PC-9 (cell line): ENCODE measurements around the gene SDSL. TPM values are rescaled to one million over a fixed set of nuclear protein-coding genes. Genes with fewer than 3 reads are reported as not detected.

Experiments used
- BruUV-seq: library from RNA; stranded (reverse); fragments of 400-500 nt; replicated peaks from 2 replicates; lab custom pipeline; 2021; lab: Mats Ljungman, UMichigan
- CTCF ChIA-PET: fragments of 300-600 bp; sonication (Branson Sonifier 250); formaldehyde crosslinking; loops from one replicate; lab custom pipeline; 2022; ENCODE audit warnings: antibody characterized with exemption; lab: Charles Lee
- POLR2A ChIA-PET: fragments of 300-600 bp; sonication (Branson Sonifier 250); formaldehyde crosslinking; loops from one replicate; lab custom pipeline; 2022; ENCODE audit warnings: antibody characterized with exemption; ENCODE audit not compliant: unreplicated experiment; lab: Charles Lee
- DNase-seq, 2 experiments: peaks; one replicate each; pipeline versions ENCODE4 v3.0.0 to v3.0.0-alpha.2; 2015 to 2022; ENCODE audit warnings: mixed read lengths in 1 of 2
- H2AFZ ChIP-seq: fragments of 200-600 bp; sonication (generic); 2 replicates; pipeline ENCODE4 v1.8.1; 2017; ENCODE audit warnings: antibody characterized with exemption
- H3F3A ChIP-seq: fragments of 200-600 bp; sonication (generic); 2 replicates; pipeline ENCODE4 v1.8.1; 2017; ENCODE audit warnings: antibody characterized with exemption, mild to moderate bottlenecking, low read depth; ENCODE audit not compliant: insufficient read depth
- H3K27ac ChIP-seq: fragments of 200-600 bp; sonication (generic); 2 replicates; pipeline ENCODE4 v1.6.1; 2016; ENCODE audit warnings: mixed run types
- H3K27me3 ChIP-seq: fragments of 200-600 bp; sonication (generic); 2 replicates; pipeline ENCODE4 v1.6.1; 2016; ENCODE audit warnings: low read depth, mixed run types; ENCODE audit not compliant: insufficient read depth
- H3K36me3 ChIP-seq: fragments of 200-600 bp; sonication (generic); 2 replicates; pipeline ENCODE4 v1.6.1; 2016; ENCODE audit warnings: low read depth, mixed run types
- H3K4me1 ChIP-seq: fragments of 200-600 bp; sonication (generic); replicated peaks from 2 replicates; pipeline ENCODE4 v1.6.1; 2016; ENCODE audit warnings: mixed run types; ENCODE audit not compliant: insufficient read depth
- H3K4me2 ChIP-seq: fragments of 200-600 bp; sonication (generic); 2 replicates; pipeline ENCODE4 v1.6.1; 2017; ENCODE audit warnings: mixed run types
- H3K4me3 ChIP-seq: fragments of 200-600 bp; sonication (generic); 2 replicates; pipeline ENCODE4 v1.6.1; 2016; ENCODE audit warnings: mixed run types
- H3K79me2 ChIP-seq: fragments of 200-600 bp; sonication (generic); 2 replicates; pipeline ENCODE4 v1.6.1; 2017; ENCODE audit warnings: low read depth, mixed run types
- H3K9me2 ChIP-seq: fragments of 200-600 bp; sonication (generic); 2 replicates; pipeline ENCODE4 v1.8.1; 2017; ENCODE audit warnings: mild to moderate bottlenecking; ENCODE audit not compliant: insufficient read depth
- H3K9me3 ChIP-seq: fragments of 200-600 bp; sonication (generic); 2 replicates; pipeline ENCODE4 v1.8.1; 2016; ENCODE audit warnings: low read depth; ENCODE audit not compliant: insufficient read depth
- H4K20me1 ChIP-seq: fragments of 200-600 bp; sonication (generic); 2 replicates; pipeline ENCODE4 v1.8.1; 2017; ENCODE audit not compliant: insufficient read depth
- CTCF ChIP-seq: fragments of 200-600 bp; sonication (generic); conservative IDR thresholded peaks from 2 replicates; pipeline ENCODE4 v1.6.1; 2017; ENCODE audit warnings: mixed run types, antibody characterized with exemption, mild to moderate bottlenecking, moderate library complexity
- EZH2 ChIP-seq: fragments of 200-600 bp; sonication (generic); IDR thresholded peaks from 2 replicates; pipeline ENCODE4 v1.8.0; 2017; ENCODE audit warnings: antibody characterized with exemption, low read depth
- intact Hi-C: fragments of 100-400 bp; cut with micrococcal nuclease; formaldehyde crosslinking; loops from one replicate; pipeline ENCODE4 v1.10.0; 2022; ENCODE audit not compliant: unreplicated experiment
- total RNA-seq: library from RNA; stranded (reverse); gene quantifications from 2 replicates; pipeline ENCODE4 v1.2.3, GENCODE V29; 2021

The SDSL gene
- total RNA-seq, 1 experiment from 2014 or later: 14.2 TPM

GRCh38 chr12:113456199-113456598, 34.0 kb downstream of the SDSL start:
- H3K9me2 ChIP-seq: no peaks in the 10 kb centered on the region
- TF ChIP-seq EZH2: no peak
- no peak for TF ChIP-seq CTCF
- H3K9me3 ChIP-seq: no peaks in the 10 kb centered on the region
- H4K20me1 ChIP-seq: no peaks in the 10 kb centered on the region
- no TSS peak for BruUV-seq
- peak in 1 of 2 experiments; percentile 65 for DNase-seq
- H3K36me3 ChIP-seq: no peaks in the 10 kb centered on the region
- ChIA-PET POLR2A (interaction anchor here (0.6 kb wide), 1 partner anchor 411 kb away, joined by 3 read pairs; no protein-coding TSS in a partner anchor), CTCF (interaction anchor here (0.5 kb wide), 1 partner anchor 497 kb away, joined by 3 read pairs; no protein-coding TSS in a partner anchor)
- H3F3A ChIP-seq: 0 out of 2 replicates have a peak, but pooled peaks cover 7% of the 10 kb centered on the region
- H3K27me3 ChIP-seq: no peaks in the 10 kb centered on the region
- H2AFZ ChIP-seq: no peak overlapping the region
- no peaks in the 10 kb centered on the region for H3K4me1 ChIP-seq
- H3K79me2 ChIP-seq: no peaks in the 10 kb centered on the region
- no peak overlapping the region for H3K27ac ChIP-seq
- H3K4me2 ChIP-seq: no peak overlapping the region
- intact Hi-C loops: no loop called here
- no peak overlapping the region for H3K4me3 ChIP-seq

- no peaks in the 10 kb centered on the region for H3K36me3 ChIP-seq
- POLR2A ChIA-PET: interaction anchor here (0.6 kb wide), 1 partner anchor 412 kb away, joined by 3 read pairs; no protein-coding TSS in a partner anchor
- no peak overlapping the region for H3K4me3 ChIP-seq
- intact Hi-C loops: no loop called here
- H3K4me1 ChIP-seq: no peaks in the 10 kb centered on the region
- no peaks in the 10 kb centered on the region for H4K20me1 ChIP-seq
- H3K79me2 ChIP-seq: no peaks in the 10 kb centered on the region
- TF ChIP-seq CTCF (no peak), EZH2 (no peak)
- H3K4me2 ChIP-seq: no peak overlapping the region
- 0 out of 2 replicates have a peak, but pooled peaks cover 7% of the 10 kb centered on the region for H3F3A ChIP-seq
- no peaks in the 10 kb centered on the region for H3K9me2 ChIP-seq
- no peaks in the 10 kb centered on the region for H3K9me3 ChIP-seq
- no TSS peak for BruUV-seq
- H3K27ac ChIP-seq: no peak overlapping the region
- no peak for DNase-seq
- CTCF ChIA-PET: interaction anchor here (0.5 kb wide), 1 partner anchor 496 kb away, joined by 3 read pairs; no protein-coding TSS in a partner anchor
- H3K27me3 ChIP-seq: no peaks in the 10 kb centered on the region
- no peak overlapping the region for H2AFZ ChIP-seq
These were observed 34.6 kb downstream of the SDSL start for GRCh38 chr12:113456761-113457160.

GRCh38 chr12:113457185-113457584, 35.0 kb downstream of the SDSL start:
- Histone ChIP-seq H3K4me2 (no peak overlapping the region), H3K27ac (no peak overlapping the region), H3K79me2 (no peaks in the 10 kb centered on the region), H3K36me3 (no peaks in the 10 kb centered on the region), H2AFZ (no peak overlapping the region), H4K20me1 (no peaks in the 10 kb centered on the region), H3K9me3 (no peaks in the 10 kb centered on the region), H3K9me2 (no peaks in the 10 kb centered on the region), H3K4me3 (no peak overlapping the region), H3F3A (0 out of 2 replicates have a peak, but pooled peaks cover 4% of the 10 kb centered on the region), H3K4me1 (no peaks in the 10 kb centered on the region), H3K27me3 (no peaks in the 10 kb centered on the region)
- no TSS peak for BruUV-seq
- DNase-seq: no peak
- intact Hi-C loops: no loop called here
- TF ChIP-seq EZH2: no peak
- TF ChIP-seq CTCF: no peak
- POLR2A ChIA-PET: interaction anchor here (0.7 kb wide), 1 partner anchor 16 kb away, joined by 4 read pairs; no protein-coding TSS in a partner anchor
- CTCF ChIA-PET: no interaction called here
